ENCODE data around the gene LY86. TPM values are rescaled to one million over a fixed set of nuclear protein-coding genes. Genes with fewer than 3 reads are reported as not detected.
A peak's percentile ranks its signal among the peaks of the same experiment; 100 is the strongest.
"Not testable (repeated sequence)": the region's sequence is repeated elsewhere in the genome, so short reads cannot be mapped to it uniquely, and the experiment has no call there.

The LY86 gene
- total and polyA plus RNA-seq, 4 experiments from 2014 or later, result 1.0 to 4.6 (median 1.5) TPM

GRCh38 chr6:6663421-6664135 lies 75.1 kb downstream of the LY86 start:
- POLR2A ChIA-PET (ENCODE audit: partially characterized antibody), result no interaction called here
- DNase-seq, result no peak
- H3K27me3 Mint-ChIP-seq, result peaks cover 6 to 13% of the 10 kb centered on the region in 2 donors
- Histone ChIP-seq H3K36me3 (ENCODE audit: insufficient read depth, low read length) (no peaks in the 10 kb centered on the region), H3K4me3 (ENCODE audit: low read length in 2 of 2) (no peak overlapping the region), H3K27me3 (ENCODE audit: insufficient read depth, low read length) (no peaks in the 10 kb centered on the region), H3K27ac (ENCODE audit: low read depth, low read length) (no peak overlapping the region), H3K9me3 (ENCODE audit: control insufficient read depth in 1 of 2, low read length in 2 of 2) (no peaks in the 10 kb centered on the region), H3K4me1 (ENCODE audit: insufficient read depth, low read length) (peaks cover 10% of the 10 kb centered on the region)
- intact Hi-C loops (cut with micrococcal nuclease), result no loop called here
- no peak overlapping the region for H3K4me3 Mint-ChIP-seq
- H3K27ac Mint-ChIP-seq, result peak overlapping the region in 1 of 7 donors; percentile 47
- H3K9me3 Mint-ChIP-seq, result no peaks in the 10 kb centered on the region
- H3K36me3 Mint-ChIP-seq, result no peaks in the 10 kb centered on the region
- peaks cover 0 to 19% (median 12%) of the 10 kb centered on the region in 4 donors for H3K4me1 Mint-ChIP-seq
- CTCF ChIA-PET (ENCODE audit: partially characterized antibody), result interaction anchor here (0.9 kb wide), 1 partner anchor 14 kb away, joined by 3 read pairs; no protein-coding TSS in a partner anchor

DNA sequence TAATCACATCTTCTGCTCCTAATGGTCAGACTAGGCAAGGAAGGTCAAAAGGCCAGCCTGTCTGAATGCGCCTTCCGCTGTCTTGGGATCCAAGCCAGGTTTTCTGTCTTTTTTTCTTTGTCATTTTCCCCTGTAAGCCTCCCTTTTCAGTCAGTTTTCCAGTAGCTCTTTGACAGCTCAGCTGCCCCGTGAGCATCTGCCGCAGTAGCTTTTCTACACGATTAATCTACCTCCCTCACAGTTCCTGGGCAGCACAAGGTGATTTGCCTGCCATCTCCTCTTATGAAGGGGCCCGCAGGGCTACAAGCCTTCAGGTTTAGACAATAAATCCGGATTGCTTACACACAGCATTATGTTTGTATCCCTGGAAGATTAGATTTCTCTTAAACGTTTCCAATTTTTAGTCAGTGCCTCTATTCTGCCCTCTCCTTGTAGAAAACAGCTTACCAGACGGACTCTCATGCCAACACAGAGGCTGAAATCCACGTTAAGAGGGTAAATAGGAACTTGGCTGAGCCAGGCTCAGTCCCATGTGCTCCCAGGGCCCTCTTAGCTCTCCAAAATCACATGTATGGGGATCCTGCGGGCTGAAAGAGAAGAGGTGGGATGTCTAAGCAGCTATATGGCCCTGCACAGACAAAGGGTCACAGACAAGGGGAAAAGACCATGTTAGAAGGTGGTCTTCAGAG lies 77.2 kb downstream of the LY86 start:
- Histone ChIP-seq H3K9me3 (ENCODE audit: control insufficient read depth in 1 of 2, low read length in 2 of 2) (no peaks in the 10 kb centered on the region), H3K4me1 (ENCODE audit: insufficient read depth, low read length) (no peaks in the 10 kb centered on the region), H3K27me3 (ENCODE audit: insufficient read depth, low read length) (no peaks in the 10 kb centered on the region), H3K36me3 (ENCODE audit: insufficient read depth, low read length) (no peaks in the 10 kb centered on the region), H3K4me3 (ENCODE audit: low read length in 2 of 2) (no peak overlapping the region), H3K27ac (ENCODE audit: low read depth, low read length) (no peak overlapping the region)
- DNase-seq, result no peak
- no peak overlapping the region for H3K4me3 Mint-ChIP-seq
- H3K27me3 Mint-ChIP-seq, result peaks cover 6 to 14% of the 10 kb centered on the region in 2 donors
- peaks cover 0 to 5% (median under 1%) of the 10 kb centered on the region in 4 donors for H3K4me1 Mint-ChIP-seq
- no peaks in the 10 kb centered on the region for H3K36me3 Mint-ChIP-seq
- intact Hi-C loops (cut with micrococcal nuclease), result no loop called here
- ChIA-PET POLR2A (ENCODE audit: partially characterized antibody) (no interaction called here), CTCF (ENCODE audit: partially characterized antibody) (interaction anchor here (2.4 kb wide), 1 partner anchor 11 kb away, joined by 12 read pairs; no protein-coding TSS in a partner anchor)
- H3K27ac Mint-ChIP-seq, result peak overlapping the region in 1 of 7 donors; percentile 47
- H3K9me3 Mint-ChIP-seq, result peaks cover 0 to 4% (median 0%) of the 10 kb centered on the region in 8 donors

DNA sequence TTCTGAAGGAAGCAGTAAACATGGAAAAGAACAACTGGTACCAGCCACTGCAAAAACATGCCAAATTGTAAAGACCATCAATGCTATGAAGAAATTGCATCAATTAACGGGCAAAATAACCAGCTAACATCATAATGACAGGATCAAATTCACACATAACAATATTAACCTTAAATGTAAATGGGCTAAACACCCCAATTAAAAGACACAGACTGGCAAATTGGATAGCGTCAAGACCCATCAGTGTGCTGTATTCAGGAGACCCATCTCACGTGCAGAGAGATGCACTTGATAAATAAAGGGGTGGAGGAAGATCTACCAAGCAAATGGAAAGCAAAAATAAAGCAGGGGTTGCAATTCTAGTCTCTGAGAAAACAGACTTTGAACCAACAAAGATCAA lies 81.6 kb downstream of the LY86 start:
- H3K27ac Mint-ChIP-seq; H3K4me3 ChIP-seq (ENCODE audit: low read length in 2 of 2); DNase-seq; H3K4me1 ChIP-seq (ENCODE audit: insufficient read depth, low read length); H3K4me1 Mint-ChIP-seq; H3K36me3 ChIP-seq (ENCODE audit: insufficient read depth, low read length); H3K9me3 ChIP-seq (ENCODE audit: control insufficient read depth in 1 of 2, low read length in 2 of 2); H3K27me3 ChIP-seq (ENCODE audit: insufficient read depth, low read length); POLR2A ChIA-PET (ENCODE audit: partially characterized antibody); H3K36me3 Mint-ChIP-seq; H3K27ac ChIP-seq (ENCODE audit: low read depth, low read length); H3K9me3 Mint-ChIP-seq; intact Hi-C loops (cut with micrococcal nuclease); H3K4me3 Mint-ChIP-seq; CTCF ChIA-PET (ENCODE audit: partially characterized antibody): not testable (repeated sequence)
- peaks cover 6 to 11% of the 10 kb centered on the region in 2 donors for H3K27me3 Mint-ChIP-seq

- Mint-ChIP-seq H3K4me1 (peaks cover 5 to 11% (median 7%) of the 10 kb centered on the region in 4 donors), H3K27me3 (peaks cover 2 to 4% of the 10 kb centered on the region in 2 donors), H3K27ac (no peak overlapping the region), H3K36me3 (no peaks in the 10 kb centered on the region), H3K9me3 (peaks cover 0 to 3% (median 0%) of the 10 kb centered on the region in 8 donors), H3K4me3 (no peak overlapping the region)
- intact Hi-C loops (cut with micrococcal nuclease), result loop anchor here (5.0 kb wide), 1 partner anchor 1332 kb away; no protein-coding TSS in a partner anchor
- CTCF ChIA-PET (ENCODE audit: partially characterized antibody), result interaction anchor here (0.6 to 4.9 kb wide), 8 partner anchors 8 to 568 kb away, joined by 3 to 55 read pairs (median 4); no protein-coding TSS in a partner anchor
- Histone ChIP-seq H3K4me3 (ENCODE audit: low read length in 2 of 2) (no peak overlapping the region), H3K27ac (ENCODE audit: low read depth, low read length) (no peak overlapping the region), H3K9me3 (ENCODE audit: control insufficient read depth in 1 of 2, low read length in 2 of 2) (no peaks in the 10 kb centered on the region), H3K27me3 (ENCODE audit: insufficient read depth, low read length) (no peaks in the 10 kb centered on the region), H3K36me3 (ENCODE audit: insufficient read depth, low read length) (no peaks in the 10 kb centered on the region), H3K4me1 (ENCODE audit: insufficient read depth, low read length) (peaks cover 8% of the 10 kb centered on the region)
- POLR2A ChIA-PET (ENCODE audit: partially characterized antibody), result no interaction called here
- DNase-seq, result no peak
Measured at GRCh38 chr6:6674872-6675271, 86.4 kb downstream of the LY86 start.

- peak; percentile 64 to 75 (median 68) for DNase-seq
- Histone ChIP-seq H3K27ac (ENCODE audit: low read depth, low read length) (no peak overlapping the region), H3K4me3 (ENCODE audit: low read length in 2 of 2) (no peak overlapping the region), H3K9me3 (ENCODE audit: control insufficient read depth in 1 of 2, low read length in 2 of 2) (no peaks in the 10 kb centered on the region), H3K27me3 (ENCODE audit: insufficient read depth, low read length) (no peaks in the 10 kb centered on the region), H3K4me1 (ENCODE audit: insufficient read depth, low read length) (peaks cover 8% of the 10 kb centered on the region), H3K36me3 (ENCODE audit: insufficient read depth, low read length) (no peaks in the 10 kb centered on the region)
- Mint-ChIP-seq H3K27ac (peak overlapping the region in 5 of 7 donors; percentile 47 to 83 (median 53)), H3K9me3 (peaks cover 0 to 3% (median 0%) of the 10 kb centered on the region in 8 donors), H3K36me3 (no peaks in the 10 kb centered on the region), H3K27me3 (peaks cover 1 to 2% of the 10 kb centered on the region in 2 donors), H3K4me1 (peaks cover 5 to 11% (median 7%) of the 10 kb centered on the region in 4 donors), H3K4me3 (peak overlapping the region in 3 of 8 donors; percentile 27 to 50 (median 41))
- intact Hi-C loops (cut with micrococcal nuclease), result loop anchor here (1.0 to 5.0 kb wide), 5 partner anchors 67 to 1330 kb away; no protein-coding TSS in a partner anchor
- CTCF ChIA-PET (ENCODE audit: partially characterized antibody), result interaction anchor here (0.8 to 4.9 kb wide), 25 partner anchors 8 to 1542 kb away, joined by 3 to 55 read pairs (median 4); no protein-coding TSS in a partner anchor
- POLR2A ChIA-PET (ENCODE audit: partially characterized antibody), result interaction anchor here (0.7 to 1.0 kb wide), 3 partner anchors 63 to 81 kb away, joined by 3 to 5 read pairs (median 3); no protein-coding TSS in a partner anchor
Measured at GRCh38 chr6:6676910-6677441, 88.5 kb downstream of the LY86 start.

GRCh38 chr6:6678185-6678671 lies 89.7 kb downstream of the LY86 start:
- Histone ChIP-seq H3K27me3 (ENCODE audit: insufficient read depth, low read length) (no peaks in the 10 kb centered on the region), H3K9me3 (ENCODE audit: control insufficient read depth in 1 of 2, low read length in 2 of 2) (no peaks in the 10 kb centered on the region), H3K4me1 (ENCODE audit: insufficient read depth, low read length) (peaks cover 8% of the 10 kb centered on the region), H3K36me3 (ENCODE audit: insufficient read depth, low read length) (no peaks in the 10 kb centered on the region), H3K27ac (ENCODE audit: low read depth, low read length) (no peak overlapping the region), H3K4me3 (ENCODE audit: low read length in 2 of 2) (no peak overlapping the region)
- Mint-ChIP-seq H3K9me3 (no peaks in the 10 kb centered on the region), H3K4me3 (no peak overlapping the region), H3K27ac (peak overlapping the region in 1 of 7 donors; percentile 37), H3K36me3 (no peaks in the 10 kb centered on the region), H3K27me3 (peaks cover 4 to 5% of the 10 kb centered on the region in 2 donors), H3K4me1 (peaks cover 5 to 11% (median 7%) of the 10 kb centered on the region in 4 donors)
- DNase-seq, result no peak
- intact Hi-C loops (cut with micrococcal nuclease), result loop anchor here (5.0 kb wide), 1 partner anchor 1329 kb away; no protein-coding TSS in a partner anchor
- ChIA-PET CTCF (ENCODE audit: partially characterized antibody) (interaction anchor here (0.6 to 4.9 kb wide), 10 partner anchors 10 to 1541 kb away, joined by 3 to 55 read pairs (median 4); no protein-coding TSS in a partner anchor), POLR2A (ENCODE audit: partially characterized antibody) (no interaction called here)

All from CD4-positive, alpha-beta memory T cell (primary cell).